Breast epithelium (tissue), 4 donors: ENCODE results near the gene CFAP90. TPM values are rescaled to one million over a fixed set of nuclear protein-coding genes. Genes with fewer than 3 reads are reported as not detected.

Source experiments
- DNase-seq, 2 donors: peaks; one replicate each; pipeline ENCODE4 v3.0.0-alpha.2; 2019; ENCODE audit warnings: low spot score in 2 of 2
- H3K27ac ChIP-seq, 2 donors: fragments of 200-600 bp; sonication (generic) in 1 of 2; one replicate each; pipeline ENCODE4 v1.5.1; 2016 to 2019; ENCODE audit warnings: mild to moderate bottlenecking in 1 of 2
- H3K27me3 ChIP-seq, 2 donors: fragments of 200-600 bp; sonication (generic) in 1 of 2; one replicate each; pipeline versions ENCODE4 v1.5.1 to v1.6.0; 2017 to 2019; ENCODE audit warnings: control low read depth in 1 of 2, mild to moderate bottlenecking in 1 of 2
- H3K36me3 ChIP-seq: fragments of 200-600 bp; one replicate; pipeline ENCODE4 v1.5.1; 2019
- H3K4me1 ChIP-seq, 2 donors: fragments of 200-600 bp; sonication (generic); one replicate each; pipeline ENCODE4 v1.5.1; 2016 to 2019; ENCODE audit warnings: control low read depth in 1 of 2
- H3K4me3 ChIP-seq, 3 donors: fragments of 200-600 bp; sonication (generic); 1 replicate in 2 of 3; 2 replicates in 1 of 3; pipeline ENCODE4 v1.5.1; 2016 to 2019; ENCODE audit warnings: mild to moderate bottlenecking in 3 of 3, moderate library complexity in 2 of 3
- H3K9me3 ChIP-seq, 2 donors: fragments of 200-600 bp; sonication (generic) in 1 of 2; one replicate each; pipeline ENCODE4 v1.5.1; 2016 to 2019; ENCODE audit warnings: control low read depth in 1 of 2
- CTCF ChIP-seq, 3 donors: fragments of 450-650 bp; IDR thresholded peaks; one replicate each; pipeline ENCODE4 v1.5.1; 2016 to 2017; ENCODE audit warnings: antibody characterized with exemption in 3 of 3, mild to moderate bottlenecking in 3 of 3, moderate library complexity in 3 of 3
- POLR2A ChIP-seq: fragments of 450-650 bp; IDR thresholded peaks from one replicate; pipeline ENCODE4 v1.6.1; 2016; ENCODE audit warnings: antibody characterized with exemption, mild to moderate bottlenecking, moderate library complexity
- POLR2AphosphoS5 ChIP-seq, 3 donors: sonication (generic); formaldehyde crosslinking; IDR thresholded peaks; one replicate each; pipeline ENCODE4 v1.6.1; 2017; ENCODE audit warnings: antibody characterized with exemption in 3 of 3
- intact Hi-C: fragments of 100-400 bp; cut with DNase I; formaldehyde crosslinking; loops from one replicate; pipeline ENCODE4 v1.15.1; 2023; ENCODE audit warnings: low total_unique reads
- total RNA-seq, 3 donors: library from RNA; depleted of rRNA; stranded (reverse); fragments of >200 nt; gene quantifications; one replicate each; pipeline ENCODE4 v1.1.0, GENCODE V29; 2016

Gene CFAP90
- total RNA-seq, 3 donors from 2014 or later: 0.48 to 0.98 (median 0.59) TPM

- Histone ChIP-seq H3K27ac (no peak overlapping the region), H3K4me3 (no peak overlapping the region), H3K9me3 (no peaks in the 10 kb centered on the region), H3K27me3 (no peaks in the 10 kb centered on the region), H3K36me3 (no peaks in the 10 kb centered on the region), H3K4me1 (no peaks in the 10 kb centered on the region)
- TF ChIP-seq CTCF (IDR thresholded peaks at IDR 0.05) (peak in 1 of 3 donors; percentile 21), POLR2AphosphoS5 (IDR thresholded peaks at IDR 0.05) (no peak), POLR2A (no peak)
- intact Hi-C loops: no loop called here
- no peak for DNase-seq
Observed at GRCh38 chr5:7827610-7828009, 23.3 kb downstream of the CFAP90 start.

GRCh38 chr5:7825630-7826029 is 25.3 kb downstream of the CFAP90 start:
- Histone ChIP-seq H3K27me3 (no peaks in the 10 kb centered on the region), H3K9me3 (no peaks in the 10 kb centered on the region), H3K36me3 (no peaks in the 10 kb centered on the region), H3K4me3 (no peak overlapping the region), H3K27ac (no peak overlapping the region), H3K4me1 (no peaks in the 10 kb centered on the region)
- intact Hi-C loops: loop anchor here (1.0 kb wide), 1 partner anchor 9 kb away; no protein-coding TSS in a partner anchor
- no peak for TF ChIP-seq POLR2AphosphoS5 (IDR thresholded peaks at IDR 0.05)
- no peak for TF ChIP-seq POLR2A
- TF ChIP-seq CTCF (IDR thresholded peaks at IDR 0.05): no peak
- no peak for DNase-seq

GRCh38 chr5:7824995-7825394 is 25.9 kb downstream of the CFAP90 start:
- intact Hi-C loops: loop anchor here (1.0 kb wide), 1 partner anchor 9 kb away; no protein-coding TSS in a partner anchor
- H3K27ac ChIP-seq: no peak overlapping the region
- no peak for TF ChIP-seq CTCF (IDR thresholded peaks at IDR 0.05)
- TF ChIP-seq POLR2A: no peak
- no peak for TF ChIP-seq POLR2AphosphoS5 (IDR thresholded peaks at IDR 0.05)
- no peaks in the 10 kb centered on the region for H3K36me3 ChIP-seq
- no peaks in the 10 kb centered on the region for H3K4me1 ChIP-seq
- H3K27me3 ChIP-seq: no peaks in the 10 kb centered on the region
- no peak overlapping the region for H3K4me3 ChIP-seq
- no peaks in the 10 kb centered on the region for H3K9me3 ChIP-seq
- DNase-seq: no peak

GRCh38 chr5:7823594-7823993 is 27.3 kb downstream of the CFAP90 start:
- H3K4me1 ChIP-seq: no peaks in the 10 kb centered on the region
- H3K9me3 ChIP-seq: no peaks in the 10 kb centered on the region
- H3K36me3 ChIP-seq: no peaks in the 10 kb centered on the region
- H3K27ac ChIP-seq: no peak overlapping the region
- H3K27me3 ChIP-seq: no peaks in the 10 kb centered on the region
- no peak overlapping the region for H3K4me3 ChIP-seq
- no peak for TF ChIP-seq POLR2A
- TF ChIP-seq POLR2AphosphoS5 (IDR thresholded peaks at IDR 0.05): no peak
- no peak for TF ChIP-seq CTCF (IDR thresholded peaks at IDR 0.05)
- no peak for DNase-seq
- intact Hi-C loops: no loop called here

GRCh38 chr5:7822449-7822848 is 28.5 kb downstream of the CFAP90 start:
- TF ChIP-seq CTCF (IDR thresholded peaks at IDR 0.05) (no peak), POLR2A (no peak), POLR2AphosphoS5 (IDR thresholded peaks at IDR 0.05) (no peak)
- Histone ChIP-seq H3K4me3 (no peak overlapping the region), H3K36me3 (no peaks in the 10 kb centered on the region), H3K27me3 (no peaks in the 10 kb centered on the region), H3K9me3 (no peaks in the 10 kb centered on the region), H3K27ac (no peak overlapping the region), H3K4me1 (no peaks in the 10 kb centered on the region)
- DNase-seq: no peak
- intact Hi-C loops: no loop called here
